HG02623 (cell line): ENCODE measurements around the gene FLNA.
"Not testable (repeated sequence)": the region's sequence is repeated elsewhere in the genome, so short reads cannot be mapped to it uniquely, and the experiment has no call there.

Source experiments
- ATAC-seq: cut with Tn5 transposase; IDR thresholded peaks from one replicate; pipeline ENCODE4 v1.9.1; 2021; ENCODE audit warnings: moderate library complexity; ENCODE audit not compliant: unreplicated experiment

FLNA gene

GRCh38 chrX:154343063-154343462, 31.4 kb downstream of the FLNA start:
- not testable (repeated sequence) for ATAC-seq

GRCh38 chrX:154341399-154342298, 32.8 kb downstream of the FLNA start:
- peak; percentile 72 for ATAC-seq

GRCh38 chrX:154334496-154334895, 39.9 kb downstream of the FLNA start:
- ATAC-seq, result no peak

GRCh38 chrX:154333837-154334271, 40.6 kb downstream of the FLNA start:
- ATAC-seq, result no peak

- ATAC-seq, result no peak
Measured at GRCh38 chrX:154333116-154333515, 41.3 kb downstream of the FLNA start.

GRCh38 chrX:154332561-154332960, 41.9 kb downstream of the FLNA start:
- ATAC-seq, result no peak

GRCh38 chrX:154329294-154329693, 45.1 kb downstream of the FLNA start:
- ATAC-seq, result no peak

GRCh38 chrX:154328646-154329045, 45.8 kb downstream of the FLNA start:
- ATAC-seq, result no peak

- no peak for ATAC-seq
Measured at GRCh38 chrX:154327038-154327820, 47.2 kb downstream of the FLNA start.

GRCh38 chrX:154325541-154325940, 48.9 kb downstream of the FLNA start:
- no peak for ATAC-seq

GRCh38 chrX:154323537-154323936, 50.9 kb downstream of the FLNA start:
- ATAC-seq, result no peak

GRCh38 chrX:154322890-154323289, 51.5 kb downstream of the FLNA start:
- ATAC-seq, result no peak

GRCh38 chrX:154321594-154321993, 52.8 kb downstream of the FLNA start:
- no peak for ATAC-seq

- no peak for ATAC-seq
Measured at GRCh38 chrX:154321152-154321551, 53.3 kb downstream of the FLNA start.

- no peak for ATAC-seq
Measured at GRCh38 chrX:154320406-154320805, 54.0 kb downstream of the FLNA start.

GRCh38 chrX:154317391-154317995, 56.9 kb downstream of the FLNA start:
- ATAC-seq, result no peak

- ATAC-seq, result no peak
Measured at GRCh38 chrX:154315416-154315815, 59.0 kb downstream of the FLNA start.

- ATAC-seq, result no peak
Measured at GRCh38 chrX:154313147-154313546, 61.3 kb downstream of the FLNA start.

- ATAC-seq, result no peak
Measured at GRCh38 chrX:154312116-154312515, 62.3 kb downstream of the FLNA start.

- no peak for ATAC-seq
Measured at GRCh38 chrX:154310616-154311536, 63.6 kb downstream of the FLNA start.
